Measurements from ENCODE around the gene NEFH.
"Not testable (repeated sequence)": the region's sequence is repeated elsewhere in the genome, so short reads cannot be mapped to it uniquely, and the experiment has no call there.

Gene NEFH, protein sequence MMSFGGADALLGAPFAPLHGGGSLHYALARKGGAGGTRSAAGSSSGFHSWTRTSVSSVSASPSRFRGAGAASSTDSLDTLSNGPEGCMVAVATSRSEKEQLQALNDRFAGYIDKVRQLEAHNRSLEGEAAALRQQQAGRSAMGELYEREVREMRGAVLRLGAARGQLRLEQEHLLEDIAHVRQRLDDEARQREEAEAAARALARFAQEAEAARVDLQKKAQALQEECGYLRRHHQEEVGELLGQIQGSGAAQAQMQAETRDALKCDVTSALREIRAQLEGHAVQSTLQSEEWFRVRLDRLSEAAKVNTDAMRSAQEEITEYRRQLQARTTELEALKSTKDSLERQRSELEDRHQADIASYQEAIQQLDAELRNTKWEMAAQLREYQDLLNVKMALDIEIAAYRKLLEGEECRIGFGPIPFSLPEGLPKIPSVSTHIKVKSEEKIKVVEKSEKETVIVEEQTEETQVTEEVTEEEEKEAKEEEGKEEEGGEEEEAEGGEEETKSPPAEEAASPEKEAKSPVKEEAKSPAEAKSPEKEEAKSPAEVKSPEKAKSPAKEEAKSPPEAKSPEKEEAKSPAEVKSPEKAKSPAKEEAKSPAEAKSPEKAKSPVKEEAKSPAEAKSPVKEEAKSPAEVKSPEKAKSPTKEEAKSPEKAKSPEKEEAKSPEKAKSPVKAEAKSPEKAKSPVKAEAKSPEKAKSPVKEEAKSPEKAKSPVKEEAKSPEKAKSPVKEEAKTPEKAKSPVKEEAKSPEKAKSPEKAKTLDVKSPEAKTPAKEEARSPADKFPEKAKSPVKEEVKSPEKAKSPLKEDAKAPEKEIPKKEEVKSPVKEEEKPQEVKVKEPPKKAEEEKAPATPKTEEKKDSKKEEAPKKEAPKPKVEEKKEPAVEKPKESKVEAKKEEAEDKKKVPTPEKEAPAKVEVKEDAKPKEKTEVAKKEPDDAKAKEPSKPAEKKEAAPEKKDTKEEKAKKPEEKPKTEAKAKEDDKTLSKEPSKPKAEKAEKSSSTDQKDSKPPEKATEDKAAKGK

DNA sequence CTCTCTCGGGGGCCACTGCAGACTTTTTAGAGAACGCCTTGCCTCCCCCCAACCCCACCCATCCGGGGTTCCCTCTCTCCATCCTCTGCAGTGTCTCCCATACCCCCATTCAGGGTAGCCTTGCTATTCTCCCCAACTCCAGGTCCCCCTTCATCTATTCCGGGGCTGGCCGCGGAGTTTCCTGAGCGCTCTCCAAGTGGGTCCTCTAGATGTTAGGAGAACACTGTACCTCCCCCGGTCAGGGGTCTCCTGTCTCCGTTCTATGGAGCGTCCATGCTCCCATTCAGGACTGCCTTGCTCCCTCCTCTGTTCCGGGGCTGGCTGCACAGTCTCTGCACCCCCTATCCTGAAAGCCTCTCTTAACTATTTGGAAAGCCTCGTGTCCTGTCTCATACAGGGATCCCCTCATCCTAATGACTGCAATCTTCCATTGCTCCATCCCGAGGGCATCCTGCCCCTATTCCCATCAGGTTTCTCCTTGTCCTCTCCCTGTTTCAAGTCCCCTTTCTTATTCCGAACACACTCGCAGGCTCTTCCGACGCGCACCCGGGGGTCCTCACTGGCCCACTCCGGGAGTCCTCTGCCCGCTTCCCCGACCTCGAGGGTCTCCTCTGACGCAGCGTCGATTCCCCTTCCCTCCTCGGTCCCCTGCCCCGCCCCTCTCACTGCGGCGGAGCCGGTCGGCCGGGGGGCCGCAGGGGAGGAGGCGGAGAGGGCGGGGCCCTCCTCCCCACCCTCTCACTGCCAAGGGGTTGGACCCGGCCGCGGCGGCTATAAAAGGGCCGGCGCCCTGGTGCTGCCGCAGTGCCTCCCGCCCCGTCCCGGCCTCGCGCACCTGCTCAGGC, at the start of gene NEFH:
Gene NEFH (plus strand): TSS at position 802 of the 845 bp plus-strand sequence. CDS start 45 bp downstream, outside the sequence.
- DNase-seq, result no peak

DNA sequence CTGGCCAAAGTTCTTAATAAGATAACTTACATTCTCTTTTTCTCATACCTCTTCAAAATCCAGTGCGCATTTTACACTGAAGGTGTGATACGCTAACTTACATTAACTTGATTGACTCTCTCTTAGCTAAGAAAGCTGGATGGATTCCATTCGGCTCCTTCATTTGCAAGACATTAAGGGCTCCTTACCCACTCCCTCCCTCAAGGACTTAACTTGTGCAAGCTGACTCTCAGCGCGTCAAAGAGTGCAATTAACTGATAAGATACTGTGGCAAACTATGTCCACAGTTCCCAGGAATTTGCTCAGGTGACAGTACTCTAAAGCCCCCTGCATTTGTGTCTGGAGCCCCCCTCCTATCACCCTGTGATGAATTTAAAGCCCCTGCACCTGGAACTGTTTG, 48.0 kb upstream of the NEFH start:
- DNase-seq, result no peak

DNA sequence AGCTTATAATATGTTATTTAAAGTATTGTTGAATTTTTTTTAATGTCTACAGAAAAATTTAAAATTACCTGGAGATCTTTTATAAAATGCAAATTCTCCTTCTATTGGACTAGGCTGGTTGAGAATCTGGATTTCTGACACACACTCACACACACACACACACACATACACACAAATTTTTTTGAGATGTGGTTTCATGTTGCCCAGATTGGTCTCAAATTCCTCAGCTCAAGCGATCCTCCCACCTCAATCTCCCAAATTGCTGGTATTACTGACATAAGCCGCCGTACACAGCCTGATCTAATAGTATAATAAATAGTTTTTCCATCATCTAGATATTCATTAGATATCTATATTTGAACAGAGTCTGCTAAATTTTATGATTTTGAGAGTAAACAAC, 46.2 kb upstream of the NEFH start:
- DNase-seq, result no peak

DNA sequence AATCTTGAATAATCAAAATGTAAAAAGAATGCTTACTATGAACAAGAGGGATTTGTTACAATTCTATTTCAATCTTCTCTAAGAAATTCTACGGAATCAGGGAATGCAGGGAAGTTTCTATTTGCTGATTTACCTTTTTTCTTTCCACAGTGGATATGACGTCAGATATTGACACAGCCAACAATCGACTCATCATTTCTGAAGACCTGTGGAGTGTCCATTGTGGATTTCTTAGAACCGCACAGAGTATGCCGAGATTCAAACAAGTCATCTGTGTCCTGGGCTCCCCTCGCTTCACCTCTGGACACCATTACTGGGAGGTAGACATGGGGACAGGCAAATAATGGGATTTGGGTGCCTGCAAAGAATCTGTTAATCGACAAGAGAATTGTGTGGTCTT, 45.7 kb upstream of the NEFH start:
- DNase-seq, result no peak

DNA sequence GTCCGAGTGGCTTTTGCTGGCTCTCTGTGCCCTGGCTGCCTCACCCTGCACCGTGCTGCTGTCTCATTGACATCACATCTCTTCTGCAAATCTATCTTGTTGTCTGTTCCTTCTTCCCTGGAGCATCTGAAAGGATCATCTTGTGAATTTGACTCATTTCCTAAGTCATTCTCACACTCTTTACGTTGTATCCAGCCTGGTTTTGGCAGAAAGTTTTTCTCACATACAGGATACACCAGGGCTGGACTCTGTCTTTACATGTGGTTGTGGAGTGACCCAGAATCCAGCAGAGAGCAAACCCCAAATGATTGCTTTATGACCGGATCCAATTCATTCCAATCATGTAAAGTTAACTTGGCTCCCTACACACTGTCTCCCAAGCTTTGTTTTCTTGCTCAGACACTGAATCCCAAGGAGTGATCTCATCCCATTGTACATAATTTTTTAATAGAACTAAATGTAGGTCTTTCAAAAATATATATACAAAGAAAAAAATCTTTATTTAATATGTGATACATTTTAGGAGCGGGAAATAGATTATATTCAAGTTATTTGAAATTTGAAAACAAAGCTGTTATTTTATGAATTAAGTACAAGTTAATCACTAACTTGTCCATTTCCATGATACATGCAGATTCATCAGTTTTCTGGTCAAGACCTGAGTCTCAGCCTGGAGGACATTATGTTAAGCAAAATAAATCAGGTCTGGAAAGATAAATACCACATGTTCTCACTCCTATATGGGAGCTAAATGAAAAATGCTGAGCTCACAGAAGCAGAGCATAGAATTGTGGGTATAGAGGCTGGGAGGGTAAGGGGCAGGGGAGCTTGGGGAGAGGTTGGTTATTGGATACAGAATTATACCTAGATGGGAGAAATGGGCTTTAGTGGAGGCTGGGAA, 44.5 kb upstream of the NEFH start:
- no peak for DNase-seq

DNA sequence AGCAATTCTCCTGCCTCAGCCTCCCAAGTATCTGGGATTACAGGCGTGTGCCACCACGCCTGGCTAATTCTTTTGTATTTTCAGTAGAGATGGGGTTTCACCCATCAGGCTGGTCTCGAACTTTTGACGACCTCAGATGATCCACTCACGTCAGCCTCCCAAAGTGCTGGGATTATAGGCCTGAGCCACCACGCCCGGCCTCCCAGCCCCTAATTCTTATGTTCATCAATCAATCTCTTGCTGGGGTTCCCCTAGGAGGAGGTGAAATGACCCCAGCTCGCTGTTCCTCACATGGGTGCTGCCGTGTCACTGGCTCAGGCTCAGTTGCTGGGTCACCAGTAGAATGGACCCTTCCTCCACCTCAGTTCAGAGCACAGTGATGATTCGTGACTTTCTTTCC, 41.7 kb upstream of the NEFH start, which contains the start of gene RFPL1:
Gene RFPL1 (plus strand): TSS at position 301 of the 400 bp plus-strand sequence.
- DNase-seq, result not testable (repeated sequence)

DNA sequence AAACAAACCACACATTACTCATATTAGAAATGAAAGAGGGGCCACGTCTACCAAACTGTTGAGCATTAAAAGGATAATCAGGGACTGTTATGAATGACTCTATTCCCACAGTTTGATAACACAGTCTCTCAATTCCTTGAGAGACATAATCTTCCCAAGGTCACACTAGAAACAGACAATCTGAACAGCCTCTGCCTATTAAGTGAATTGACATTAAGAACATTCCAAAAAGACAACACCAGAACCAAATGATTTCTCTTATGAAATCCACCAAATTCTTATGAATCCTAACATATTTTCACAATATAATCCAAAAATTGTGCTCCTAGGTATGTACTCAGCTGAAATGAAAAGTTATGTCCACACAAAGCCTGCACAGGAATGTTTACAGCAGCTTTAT, 37.0 kb upstream of the NEFH start:
- no peak for DNase-seq

DNA sequence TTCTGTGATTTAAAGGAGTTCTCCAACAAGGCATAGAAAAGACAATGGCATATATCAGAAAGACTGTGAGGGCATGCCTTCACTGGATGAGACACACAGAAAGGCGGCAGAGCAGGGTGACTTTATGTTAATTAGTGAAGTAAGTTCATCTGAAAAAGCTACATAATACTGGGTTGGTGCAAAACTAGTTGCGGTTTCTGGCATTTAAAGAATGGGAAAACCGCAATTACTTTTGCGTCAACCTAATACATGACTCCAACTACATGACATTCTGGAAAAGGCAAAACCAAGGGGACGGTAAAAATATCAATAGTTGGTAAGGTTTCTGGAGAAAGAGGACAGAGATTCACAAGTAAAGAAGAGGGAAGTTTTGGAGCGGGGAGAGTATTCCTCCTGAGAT, 36.6 kb upstream of the NEFH start:
- DNase-seq, result no peak

DNA sequence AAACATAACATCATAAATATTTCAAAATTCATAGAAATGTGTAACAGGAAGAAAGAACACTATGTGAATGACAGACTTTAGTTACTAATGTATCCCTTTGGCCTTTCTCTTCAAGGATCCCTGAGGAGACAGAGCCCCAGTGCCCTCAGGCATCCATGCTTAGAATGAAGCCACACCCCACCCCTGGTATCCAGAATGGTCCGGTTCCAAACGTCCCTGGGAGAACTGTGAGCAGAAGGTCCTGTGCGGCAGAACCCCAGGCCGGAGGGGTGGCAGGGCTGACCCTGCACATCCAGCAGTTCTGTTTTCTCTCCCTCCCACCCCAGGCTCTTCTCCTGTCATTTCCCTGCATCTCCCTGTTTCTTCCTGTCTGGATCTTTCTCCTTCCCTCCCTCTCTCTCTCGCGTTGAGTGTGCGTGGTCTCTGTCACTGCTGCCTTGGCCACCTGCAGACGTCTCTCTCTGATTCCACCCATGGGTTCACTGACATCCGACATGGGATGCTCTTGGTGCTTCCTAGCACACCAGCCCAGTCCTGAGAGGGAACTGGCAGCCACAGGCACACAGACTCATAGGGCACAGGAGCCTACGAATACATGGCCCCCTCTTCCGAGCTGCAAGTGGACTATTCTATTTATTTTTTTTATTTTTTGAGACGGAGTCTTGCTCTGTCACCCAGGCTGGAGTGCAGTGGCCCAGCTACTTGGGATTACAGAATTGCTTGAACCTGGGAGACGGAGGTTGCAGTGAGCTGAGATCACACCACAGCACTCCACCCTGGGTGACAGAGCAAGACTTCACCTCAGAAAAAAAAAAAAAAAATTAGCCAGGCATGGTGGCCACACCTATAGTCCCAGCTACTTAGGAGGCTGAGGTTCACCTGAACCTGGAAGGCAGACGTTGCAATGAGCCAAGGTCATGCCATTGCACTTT, 35.9 kb upstream of the NEFH start:
- DNase-seq, result no peak

DNA sequence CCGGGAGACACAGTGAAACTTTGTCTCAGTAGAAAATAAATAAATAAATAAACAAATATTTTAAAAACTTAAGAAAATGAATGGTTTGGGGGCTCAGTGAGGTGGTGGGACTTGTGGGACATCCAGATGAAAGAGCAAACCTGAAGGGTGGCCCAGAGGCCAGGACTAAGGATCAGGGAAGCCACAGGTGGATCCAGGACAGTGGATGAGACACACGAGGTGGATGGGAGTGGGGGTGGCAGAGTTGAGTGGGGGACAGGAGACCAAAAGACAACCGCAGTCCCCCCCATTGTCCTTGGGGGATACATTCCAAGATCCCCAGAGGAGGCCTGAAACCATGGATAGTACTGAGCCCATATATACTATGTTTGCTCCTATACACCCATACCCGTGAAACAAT, 34.5 kb upstream of the NEFH start:
- no peak for DNase-seq

DNA sequence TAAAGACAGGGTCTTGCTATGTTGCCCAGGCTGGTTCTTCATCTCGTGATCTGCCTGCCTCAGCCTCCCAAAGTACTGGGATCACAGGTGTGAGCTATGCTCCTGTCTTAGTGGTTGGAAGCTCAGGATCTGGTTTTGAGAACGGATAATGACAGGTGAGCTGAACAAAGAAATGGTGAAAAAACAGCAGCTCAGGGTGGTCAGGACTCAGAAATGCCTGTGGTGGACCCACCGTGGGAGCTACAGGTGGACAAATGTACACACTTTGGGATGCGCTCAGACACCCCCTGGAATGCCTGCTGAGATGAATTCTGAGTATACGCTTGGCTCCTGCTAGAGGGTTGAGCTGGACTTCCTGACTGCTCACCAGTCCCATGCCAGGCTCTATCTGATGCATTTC, 32.1 kb upstream of the NEFH start:
- no peak for DNase-seq

DNA sequence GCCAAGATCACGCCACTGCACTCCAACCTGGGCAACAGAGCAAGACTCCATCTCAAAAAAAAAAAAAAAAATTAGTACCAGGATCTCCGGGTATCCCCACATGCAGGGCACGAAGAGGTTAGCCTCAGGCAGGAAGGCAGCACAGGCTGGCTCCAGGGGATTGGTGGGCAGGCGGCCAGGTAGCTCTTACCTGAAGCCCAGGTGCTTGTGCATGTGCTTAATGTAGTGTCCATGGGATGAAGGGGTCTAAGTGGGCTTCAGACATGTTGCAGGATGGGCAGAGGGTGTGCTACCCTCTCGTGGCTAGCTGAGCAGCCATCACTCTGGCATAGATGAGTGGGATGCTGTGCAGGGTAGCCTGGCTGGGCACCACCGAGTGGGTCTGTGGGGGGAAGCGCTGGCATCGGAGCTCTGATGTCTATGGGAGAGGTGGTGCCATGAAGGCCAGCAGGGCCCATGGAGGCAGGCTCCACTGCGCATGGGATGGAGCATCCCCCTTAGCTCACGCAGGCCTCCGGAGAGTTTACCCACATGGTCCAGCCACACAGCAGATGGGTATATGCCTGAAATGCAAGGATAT, 30.6 kb upstream of the NEFH start:
- no peak for DNase-seq

DNA sequence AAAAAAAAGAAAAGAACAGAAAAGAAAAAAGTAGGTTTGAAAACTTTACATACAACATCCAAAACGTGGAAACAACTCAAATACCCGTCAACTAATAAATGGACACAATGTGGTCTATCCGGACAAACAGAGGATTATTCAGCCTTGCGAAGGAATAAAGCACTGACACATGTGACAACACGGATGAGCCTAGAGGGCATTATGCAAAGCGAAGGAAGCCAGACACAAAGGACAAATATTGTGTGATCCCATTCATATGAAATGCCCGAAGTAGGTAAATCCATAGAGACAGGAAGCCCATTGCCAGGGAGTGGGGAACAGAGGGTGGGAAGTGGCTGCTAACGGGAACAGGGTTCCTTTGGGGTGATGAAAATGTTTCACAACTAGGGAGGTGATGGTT, 29.8 kb upstream of the NEFH start:
- DNase-seq, result no peak

DNA sequence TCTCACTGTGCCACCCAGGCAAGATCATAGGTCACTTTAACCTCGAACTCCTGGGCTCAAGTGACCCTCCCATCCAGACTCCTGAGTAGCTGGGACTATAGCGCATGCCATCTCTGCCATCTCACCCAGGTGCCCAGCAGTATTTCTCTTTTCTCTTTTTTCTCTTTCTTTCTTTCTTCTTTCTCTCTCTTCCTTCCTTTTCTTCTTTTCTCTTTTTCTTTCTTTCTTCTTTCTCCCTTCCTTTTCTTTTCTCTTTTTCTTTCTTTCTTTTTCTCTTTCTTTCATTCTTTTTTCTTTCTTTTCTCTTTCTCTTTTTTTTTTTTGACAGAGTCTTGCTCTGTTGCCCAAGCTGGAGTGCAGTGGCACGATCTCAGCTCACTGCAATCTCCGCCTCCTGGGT, 28.2 kb upstream of the NEFH start:
- DNase-seq, result no peak

DNA sequence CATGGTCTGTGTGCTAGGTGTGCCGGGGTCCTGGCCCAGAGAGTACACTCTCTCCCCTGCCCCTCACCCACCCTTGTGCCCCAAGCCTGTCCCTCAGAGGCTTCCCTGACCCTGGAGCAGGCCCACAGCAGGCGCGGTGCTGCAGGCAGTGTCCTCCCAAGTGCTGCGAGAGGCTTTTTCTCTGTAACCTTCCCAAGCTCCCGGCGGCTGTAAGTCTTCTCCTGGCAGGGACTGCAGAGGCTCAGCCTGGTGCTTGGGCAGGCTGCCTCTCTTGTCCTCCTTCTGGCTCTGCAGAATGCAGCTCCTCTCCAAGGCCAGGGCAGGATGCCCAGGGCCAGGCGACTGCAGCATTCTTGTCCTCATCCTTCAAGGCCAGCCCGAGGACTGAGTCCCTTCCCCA, 25.7 kb upstream of the NEFH start:
- no peak for DNase-seq

DNA sequence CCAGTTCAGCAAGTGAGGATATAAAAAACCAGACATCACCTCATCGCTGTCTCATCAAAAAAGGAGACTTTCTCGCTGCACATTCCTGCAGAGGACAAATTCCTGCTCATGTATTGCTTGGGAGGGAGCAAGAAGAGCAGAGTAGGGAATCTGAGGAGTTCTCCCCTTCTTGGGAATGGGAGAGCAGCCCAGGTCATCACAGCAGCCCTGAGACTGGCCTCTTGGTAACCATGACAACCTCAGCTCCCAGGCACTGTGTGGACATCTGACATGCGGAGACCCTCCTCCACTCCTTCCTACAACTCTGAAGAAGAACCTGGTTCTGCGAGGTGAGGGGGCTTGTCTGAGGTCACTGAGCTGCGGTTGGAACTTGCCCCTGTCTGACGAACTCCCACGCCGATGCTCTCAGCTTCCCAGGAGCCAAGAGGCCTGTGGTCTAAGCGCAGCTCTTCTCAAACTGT, 23.8 kb upstream of the NEFH start:
- DNase-seq, result no peak

DNA sequence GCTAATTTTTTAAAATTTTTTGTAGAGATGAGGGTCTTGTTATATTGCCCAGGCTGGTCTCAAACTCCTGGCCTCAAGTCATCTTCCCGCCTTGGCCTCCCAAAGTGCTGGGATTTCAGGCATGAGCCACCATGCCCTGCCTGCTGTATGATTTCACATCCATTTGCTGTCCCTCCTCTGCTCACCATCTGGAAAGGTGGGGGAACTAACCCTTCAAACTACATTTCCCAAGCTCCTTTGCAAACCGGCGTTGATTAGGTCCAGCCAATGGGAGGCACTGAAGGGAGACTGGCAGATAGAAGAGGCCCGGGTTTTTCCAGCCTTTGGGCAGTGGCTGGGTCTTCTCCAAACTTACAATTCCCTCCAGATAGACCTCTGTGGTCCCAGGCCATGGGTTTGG, 22.3 kb upstream of the NEFH start:
- DNase-seq, result peak; percentile 7

DNA sequence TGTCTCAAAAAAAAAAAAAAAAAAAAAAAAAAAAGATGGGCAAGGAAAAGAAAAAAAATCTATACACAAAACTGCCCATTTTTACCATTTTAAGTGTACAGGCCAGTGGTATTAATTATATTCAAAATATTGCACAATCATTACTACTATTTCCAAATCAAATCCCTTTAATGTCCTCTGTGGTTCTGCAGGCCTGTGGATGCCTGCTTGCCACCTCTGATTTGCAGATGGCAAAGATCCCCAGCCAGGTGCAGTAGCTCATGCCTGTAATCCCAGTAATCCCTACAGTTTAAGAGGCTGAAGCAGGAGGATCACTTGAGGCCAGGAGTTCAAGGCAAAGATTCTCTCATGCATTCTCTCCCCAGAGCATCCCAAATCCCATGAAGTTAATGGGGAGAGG, 21.5 kb upstream of the NEFH start:
- DNase-seq, result no peak

DNA sequence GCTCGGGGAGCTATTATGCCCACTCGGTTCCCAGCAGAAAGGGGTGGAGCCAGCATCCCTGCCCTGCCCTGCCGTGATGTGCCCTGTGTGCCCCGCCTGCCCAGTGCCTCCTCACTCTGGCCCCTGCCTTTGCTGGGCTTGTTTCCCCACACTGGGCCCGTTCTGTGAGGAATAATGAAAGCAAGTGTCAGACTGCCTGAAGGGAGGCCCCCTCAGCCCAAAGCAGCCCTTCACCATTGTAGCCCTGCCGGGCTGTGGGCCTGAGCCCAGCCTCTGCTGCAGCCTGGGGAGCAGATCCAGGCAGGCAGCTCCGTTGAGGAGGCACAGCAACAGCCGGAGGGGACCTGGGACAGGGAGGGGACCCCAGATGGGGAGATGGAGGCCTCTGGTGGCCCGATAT, 20.2 kb upstream of the NEFH start:
- no peak for DNase-seq

DNA sequence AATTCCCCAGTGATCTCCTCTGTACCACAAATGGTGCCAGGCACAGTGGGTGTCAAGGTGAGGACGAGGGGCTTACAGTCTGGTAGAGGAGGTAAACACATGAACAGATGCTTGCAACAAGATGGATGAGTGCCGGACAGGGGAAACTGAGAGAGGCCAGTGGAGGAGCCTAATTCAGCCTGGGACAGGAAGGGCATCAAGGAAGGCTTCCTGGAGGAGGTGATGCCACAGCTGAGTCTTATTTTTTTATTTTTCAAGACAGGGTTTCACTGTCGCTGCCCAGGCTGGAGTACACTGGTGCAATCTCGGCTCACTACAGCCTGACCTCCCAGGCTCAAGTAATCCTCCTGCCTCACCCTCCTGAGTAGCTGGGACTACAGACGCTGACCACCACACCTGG, 18.8 kb upstream of the NEFH start:
- DNase-seq, result no peak
